HepG2 (cell line): ENCODE measurements around the gene APOL4. TPM values are rescaled to one million over a fixed set of nuclear protein-coding genes. Genes with fewer than 3 reads are reported as not detected.

Source experiments
- ATAC-seq: fragments of 200-7000 bp; cut with Tn5 transposase; 3 replicates; pipeline ENCODE4 v1.9.1; 2020; ENCODE audit warnings: mild to moderate bottlenecking, moderate library complexity
- BruUV-seq: library from RNA; stranded (reverse); fragments of 400-500 nt; replicated peaks from 2 replicates; lab custom pipeline; 2021; lab: Mats Ljungman, UMichigan
- CTCF ChIA-PET: fragments of 300-600 bp; formaldehyde crosslinking; extraction: SDS; loops from one replicate; lab custom pipeline; 2021; ENCODE audit warnings: low total read pairs, inconsistent platforms, low intra/inter-chr PET ratio; lab: Yijun Ruan, JAX
- POLR2A ChIA-PET: fragments of 350-600 bp; sonication (Branson Sonifier 250); formaldehyde crosslinking; loops from one replicate; lab custom pipeline; 2020; ENCODE audit warnings: antibody characterized with exemption, inconsistent platforms; lab: Yijun Ruan, JAX
- DNase-seq: peaks from one replicate; pipeline ENCODE4 v3.0.0-alpha.2; 2015; ENCODE audit warnings: low spot score
- FAIRE-seq: peaks from 3 replicates; lab custom pipeline; 2011; peaks lifted over from hg19 to GRCh38; lab: Jason Lieb, UNC
- H2AFZ ChIP-seq: one replicate; pipeline ENCODE4 v1.6.1; 2011; ENCODE audit warnings: low read length, inconsistent platforms
- H3K27ac ChIP-seq: fragments of 300-600 bp; 3 replicates; pipeline ENCODE4 v1.8.0; 2011; ENCODE audit warnings: mixed run types, mild to moderate bottlenecking, mixed read lengths, low read length, inconsistent platforms; ENCODE audit not compliant: insufficient read depth; ENCODE audit errors: extremely low read length
- H3K27me3 ChIP-seq, 2 experiments: fragments of 200-600 bp in 1 of 2; 2 replicates in 1 of 2; 3 replicates in 1 of 2; pipeline versions ENCODE4 v1.6.0 to v1.8.0; 2011; ENCODE audit warnings: low read length in 2 of 2, mild to moderate bottlenecking in 2 of 2, moderate library complexity in 2 of 2, inconsistent platforms in 1 of 2; ENCODE audit not compliant: insufficient read depth in 2 of 2, control insufficient read depth in 1 of 2
- H3K36me3 ChIP-seq, 2 experiments: fragments of 200-600 bp in 1 of 2; replicated peaks in 1 of 2; 2 replicates in 1 of 2; 3 replicates in 1 of 2; pipeline versions ENCODE4 v1.5.1 to v1.8.0; 2011; ENCODE audit warnings: low read length in 2 of 2, inconsistent platforms in 1 of 2; ENCODE audit not compliant: insufficient read depth in 2 of 2, control insufficient read depth in 1 of 2
- H3K4me1 ChIP-seq: 2 replicates; pipeline ENCODE4 v1.5.1; 2012; ENCODE audit warnings: low read length, inconsistent platforms; ENCODE audit not compliant: insufficient read depth
- H3K4me2 ChIP-seq: 2 replicates; pipeline ENCODE4 v1.6.0; 2011; ENCODE audit warnings: low read depth, low read length, inconsistent platforms
- H3K4me3 ChIP-seq, 3 experiments: fragments of 200-600 bp in 1 of 3; sonication (generic), shearing (Covaris generic) in 1 of 3; replicated peaks in 1 of 3; 2 replicates each; pipeline ENCODE4 v1.5.1; 2011 to 2016; ENCODE audit warnings: low read length in 3 of 3, inconsistent platforms in 2 of 3, low read depth in 2 of 3, mild to moderate bottlenecking in 2 of 3, control low read depth in 1 of 3, mixed read lengths in 1 of 3; ENCODE audit not compliant: insufficient read depth in 1 of 3
- H3K79me2 ChIP-seq: one replicate; pipeline ENCODE4 v1.6.1; 2011; ENCODE audit warnings: low read length, inconsistent platforms; ENCODE audit not compliant: insufficient read depth
- H3K9ac ChIP-seq: 2 replicates; pipeline ENCODE4 v1.6.0; 2011; ENCODE audit warnings: mild to moderate bottlenecking, low read depth, low read length, inconsistent platforms; ENCODE audit not compliant: insufficient read depth
- H3K9me3 ChIP-seq: 2 replicates; pipeline ENCODE4 v1.5.1; 2012; ENCODE audit warnings: mild to moderate bottlenecking, low read length
- H4K20me1 ChIP-seq: 2 replicates; pipeline ENCODE4 v1.6.0; 2011; ENCODE audit warnings: inconsistent platforms, mild to moderate bottlenecking, low read length, moderate library complexity; ENCODE audit not compliant: insufficient read depth
- CCDC6 ChIP-seq: sonication (generic); formaldehyde crosslinking; IDR thresholded peaks from 2 replicates; pipeline ENCODE4 v1.8.1; 2022; ENCODE audit warnings: mild to moderate bottlenecking, missing genetic modification reagents, moderate library complexity
- ESRRA ChIP-seq: sonication (generic); formaldehyde crosslinking; IDR thresholded peaks from 2 replicates; pipeline ENCODE4 v1.5.1; 2020; ENCODE audit warnings: mild to moderate bottlenecking, low read depth, missing genetic modification reagents
- MAZ ChIP-seq, 2 experiments: sonication (generic) in 1 of 2; formaldehyde crosslinking in 1 of 2; IDR thresholded peaks; 2 replicates each; pipeline versions ENCODE4 v1.5.0 to v1.6.1; 2012 to 2020; ENCODE audit warnings: low read depth in 2 of 2, mild to moderate bottlenecking in 2 of 2, borderline replicate concordance in 1 of 2, improper control_type of control experiment in 1 of 2, low read length in 1 of 2, missing genetic modification reagents in 1 of 2, moderate library complexity in 1 of 2
- NFYC ChIP-seq: IDR thresholded peaks from 2 replicates; pipeline ENCODE4 v1.6.1; 2016; ENCODE audit warnings: missing genetic modification reagents, missing compliant biosample characterization
- NR2F2 ChIP-seq: IDR thresholded peaks from 2 replicates; pipeline ENCODE4 v1.6.1; 2012; ENCODE audit warnings: low read depth, inconsistent platforms, borderline replicate concordance
- REL ChIP-seq: sonication (generic); formaldehyde crosslinking; conservative IDR thresholded peaks from 2 replicates; pipeline ENCODE4 v1.8.0; 2022; ENCODE audit warnings: mild to moderate bottlenecking, missing genetic modification reagents, moderate library complexity
- SOX6 ChIP-seq, 2 experiments: fragments of 450-650 bp in 1 of 2; sonication (generic) in 1 of 2; formaldehyde crosslinking in 1 of 2; IDR thresholded peaks; 2 replicates each; pipeline versions ENCODE4 v1.4.0 to v1.6.1; 2017 to 2020; ENCODE audit warnings: antibody characterized with exemption in 1 of 2, mild to moderate bottlenecking in 1 of 2, missing genetic modification reagents in 1 of 2
- SP2 ChIP-seq: sonication (generic); formaldehyde crosslinking; IDR thresholded peaks from 2 replicates; pipeline ENCODE4 v1.5.1; 2020; ENCODE audit warnings: mild to moderate bottlenecking, missing genetic modification reagents
- ZNF879 ChIP-seq: sonication (generic); formaldehyde crosslinking; IDR thresholded peaks from 2 replicates; pipeline ENCODE4 v1.8.1; 2023; ENCODE audit warnings: missing genetic modification reagents
- WGBS: methylation state at CpG from one replicate; pipeline ENCODE4 v1.1.6; 2017; ENCODE audit warnings: low lambda C conversion rate; 5-methylcytosine and 5-hydroxymethylcytosine counted together
- in situ Hi-C: cut with HindIII; loops from 2 replicates; pipeline ENCODE4 v1.10.0; 2017; ENCODE audit warnings: low pct_unique_long_range_greater_than_20kb; ENCODE audit not compliant: extremely low pct_ligation_motif_present
- intact Hi-C: fragments of 100-400 bp; cut with micrococcal nuclease; formaldehyde crosslinking; loops from one replicate; pipeline ENCODE4 v1.10.0; 2022; ENCODE audit not compliant: unreplicated experiment
- polyA plus RNA-seq, 8 experiments: library from polyadenylated mRNA; depleted of rRNA in 3 of 8; stranded (reverse) in 7 of 8; unstranded in 1 of 8; fragments of >200 nt; fragmentation: Illumina TruSeq in 4 of 8; extraction: Trizol in 4 of 8; gene quantifications; 2 replicates each; pipeline versions ENCODE4 v1.2.1 to v1.2.3, GENCODE V29; 2011 to 2016; ENCODE audit warnings: low read depth in 4 of 8, missing spikeins in 1 of 8, mixed read lengths in 1 of 8; ENCODE audit not compliant: insufficient read depth in 1 of 8
- total RNA-seq, 5 experiments: library from RNA; depleted of rRNA; stranded (reverse); fragments of >200 nt; fragmentation: Illumina TruSeq; extraction: Trizol; gene quantifications; 2 replicates each; pipeline ENCODE4 v1.2.3, GENCODE V29; 2016; ENCODE audit warnings: low read depth in 1 of 5
- TF ChIP-seq, protein P1 (sequence below): sonication (generic); formaldehyde crosslinking; IDR thresholded peaks from 2 replicates; pipeline ENCODE4 v1.9.0; 2022; ENCODE audit warnings: missing genetic modification reagents, mild to moderate bottlenecking, borderline replicate concordance
- TF ChIP-seq, protein P2 (sequence below): IDR thresholded peaks from 2 replicates; pipeline ENCODE4 v1.6.1; 2016; ENCODE audit warnings: mild to moderate bottlenecking, missing biosample characterization, missing genetic modification reagents

The APOL4 gene
- total and polyA plus RNA-seq, 2 of the 13 experiments (the other 11 are each of a cell fraction or from before 2014, with no cell fraction given), result 0.77 to 2.8 TPM

DNA sequence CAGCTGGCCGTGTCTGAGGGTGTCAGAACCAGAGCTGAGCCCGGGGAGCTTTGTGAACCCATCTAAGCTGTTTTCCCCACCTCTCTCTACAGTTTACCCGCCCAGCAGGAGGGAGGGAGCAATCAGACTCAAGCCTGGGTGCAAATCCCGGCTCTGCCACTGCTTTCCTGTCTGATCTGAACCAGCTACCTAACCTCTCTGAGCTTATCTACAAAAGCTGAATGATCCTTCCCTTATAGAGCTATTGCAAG is 37.5 kb upstream of the APOL4 start:
- POLR2A ChIA-PET, result interaction anchor here (0.9 to 6.1 kb wide), 12 partner anchors 13 to 266 kb away, joined by 3 to 102 read pairs (median 5); partner anchors contain the start of genes APOL1, APOL3 and MYH9
- DNase-seq (no peak), ATAC-seq (no peak; the same call in 2 of the 3 replicates), FAIRE-seq (no peak)
- no peaks in the 10 kb centered on the region for H3K9me3 ChIP-seq
- H3K4me2 ChIP-seq, result peak overlapping the region; percentile 94
- H3K4me1 ChIP-seq, result peaks cover 48% of the 10 kb centered on the region
- in situ Hi-C loops, result loop anchor here (10.0 kb wide), 1 partner anchor 46 kb away; no protein-coding TSS in a partner anchor
- intact Hi-C loops, result loop anchor here (2.0 to 5.0 kb wide), 2 partner anchors 37 to 38 kb away; partner anchors contain the start of gene APOL4
- no peaks in the 10 kb centered on the region; a peak in 1 of 5 replicates for H3K27me3 ChIP-seq
- H3K4me3 ChIP-seq, result peak overlapping the region; percentile 71 to 94 (median 81)
- 0% methylated on average over 4 of the region's 4 CpGs for whole genome bisulfite sequencing
- no peak overlapping the region for H2AFZ ChIP-seq
- TF ChIP-seq MAZ (IDR thresholded peaks at IDR 0.05; ENCODE audit: borderline replicate concordance, low read depth, low read length), result no peak
- 0 out of 2 replicates have a peak, but pooled peaks have one; percentile 7 for TF ChIP-seq MAZ (CRISPR knock-in tag; IDR thresholded peaks at IDR 0.05; ENCODE audit: low read depth)
- TF ChIP-seq NFYC (CRISPR knock-in tag), result 0 out of 2 replicates have a peak, but pooled peaks have one; percentile 2
- TF ChIP-seq, protein P1, sequence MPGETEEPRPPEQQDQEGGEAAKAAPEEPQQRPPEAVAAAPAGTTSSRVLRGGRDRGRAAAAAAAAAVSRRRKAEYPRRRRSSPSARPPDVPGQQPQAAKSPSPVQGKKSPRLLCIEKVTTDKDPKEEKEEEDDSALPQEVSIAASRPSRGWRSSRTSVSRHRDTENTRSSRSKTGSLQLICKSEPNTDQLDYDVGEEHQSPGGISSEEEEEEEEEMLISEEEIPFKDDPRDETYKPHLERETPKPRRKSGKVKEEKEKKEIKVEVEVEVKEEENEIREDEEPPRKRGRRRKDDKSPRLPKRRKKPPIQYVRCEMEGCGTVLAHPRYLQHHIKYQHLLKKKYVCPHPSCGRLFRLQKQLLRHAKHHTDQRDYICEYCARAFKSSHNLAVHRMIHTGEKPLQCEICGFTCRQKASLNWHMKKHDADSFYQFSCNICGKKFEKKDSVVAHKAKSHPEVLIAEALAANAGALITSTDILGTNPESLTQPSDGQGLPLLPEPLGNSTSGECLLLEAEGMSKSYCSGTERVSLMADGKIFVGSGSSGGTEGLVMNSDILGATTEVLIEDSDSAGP (CRISPR knock-in tag), result peak; percentile 61; the same call in 1 of the 2 replicates
- no peak for TF ChIP-seq REL (CRISPR knock-in tag)
- no peak for TF ChIP-seq ESRRA (CRISPR knock-in tag)
- no peak for TF ChIP-seq SOX6 (IDR thresholded peaks at IDR 0.05)
- 0 out of 2 replicates have a peak, but pooled peaks have one; percentile 20 for TF ChIP-seq SOX6 (CRISPR knock-in tag; IDR thresholded peaks at IDR 0.05)
- 0 out of 2 replicates have a peak, but pooled peaks have one; percentile 18 for TF ChIP-seq SP2
- TF ChIP-seq NR2F2, result 0 out of 2 replicates have a peak, but pooled peaks have one; percentile 29
- TF ChIP-seq ZNF879 (CRISPR knock-in tag), result no peak
- TF ChIP-seq, protein P2, sequence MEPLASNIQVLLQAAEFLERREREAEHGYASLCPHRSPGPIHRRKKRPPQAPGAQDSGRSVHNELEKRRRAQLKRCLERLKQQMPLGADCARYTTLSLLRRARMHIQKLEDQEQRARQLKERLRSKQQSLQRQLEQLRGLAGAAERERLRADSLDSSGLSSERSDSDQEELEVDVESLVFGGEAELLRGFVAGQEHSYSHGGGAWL, result 0 out of 2 replicates have a peak, but pooled peaks have one; percentile 7
- 0 out of 2 replicates have a peak, but pooled peaks have one; percentile 23 for TF ChIP-seq CCDC6 (CRISPR knock-in tag)
- H3K27ac ChIP-seq, result peak overlapping the region; percentile 73
- CTCF ChIA-PET, result interaction anchor here (1.3 kb wide), 1 partner anchor 44 kb away, joined by 4 read pairs; no protein-coding TSS in a partner anchor
- BruUV-seq, result no TSS peak
- H4K20me1 ChIP-seq, result 0 out of 2 replicates have a peak, but pooled peaks cover 4% of the 10 kb centered on the region
- peaks cover 5 to 18% of the 10 kb centered on the region in 2 experiments; a peak in 3 of 5 replicates for H3K36me3 ChIP-seq
- peaks cover 48% of the 10 kb centered on the region for H3K79me2 ChIP-seq
- H3K9ac ChIP-seq, result peak overlapping the region; percentile 78
